H1 (cell line): ENCODE measurements around the gene NPAS4.

Experiments used
- ZNF274 ChIP-seq: IDR thresholded peaks from 2 replicates; pipeline ENCODE4 v1.7.0; 2012; ENCODE audit warnings: low read length, borderline replicate concordance; ENCODE audit errors: extremely low read depth
- TF ChIP-seq, protein P1 (sequence below): IDR thresholded peaks from 2 replicates; pipeline ENCODE4 v1.6.1; 2011; ENCODE audit warnings: low read length, improper control_type of control experiment

GRCh38 chr11:66386171-66387069 is 34.4 kb upstream of the NPAS4 start:
- no peak for TF ChIP-seq ZNF274
- TF ChIP-seq, protein P1, sequence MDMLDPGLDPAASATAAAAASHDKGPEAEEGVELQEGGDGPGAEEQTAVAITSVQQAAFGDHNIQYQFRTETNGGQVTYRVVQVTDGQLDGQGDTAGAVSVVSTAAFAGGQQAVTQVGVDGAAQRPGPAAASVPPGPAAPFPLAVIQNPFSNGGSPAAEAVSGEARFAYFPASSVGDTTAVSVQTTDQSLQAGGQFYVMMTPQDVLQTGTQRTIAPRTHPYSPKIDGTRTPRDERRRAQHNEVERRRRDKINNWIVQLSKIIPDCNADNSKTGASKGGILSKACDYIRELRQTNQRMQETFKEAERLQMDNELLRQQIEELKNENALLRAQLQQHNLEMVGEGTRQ, result no peak
